Natural killer cell (primary cell): ENCODE data around the gene LMX1A. TPM values are rescaled to one million over a fixed set of nuclear protein-coding genes. Genes with fewer than 3 reads are reported as not detected.

ENCODE experiments used
- ATAC-seq, 3 donors: fragments of 150-1000 bp in 2 of 3; fragments of 200-7000 bp in 1 of 3; cut with Tn5 transposase; 1 replicate in 1 of 3; 2 replicates in 2 of 3; pipeline ENCODE4 v1.10.0; 2021; ENCODE audit warnings: mild to moderate bottlenecking in 2 of 3, moderate library complexity in 2 of 3
- DNase-seq, 2 donors: peaks; one replicate each; pipeline versions ENCODE4 v3.0.0 to v3.0.0-alpha.2; 2013 to 2021; ENCODE audit warnings: mixed read lengths in 1 of 2
- H3K27ac ChIP-seq: one replicate; pipeline ENCODE4 v1.5.1; 2013; ENCODE audit warnings: mild to moderate bottlenecking, low read length
- H3K27me3 ChIP-seq: one replicate; pipeline ENCODE4 v1.6.1; 2013; ENCODE audit warnings: low read length; ENCODE audit not compliant: control insufficient read depth, insufficient read depth
- H3K36me3 ChIP-seq: one replicate; pipeline ENCODE4 v1.6.1; 2013; ENCODE audit warnings: low read length; ENCODE audit not compliant: control insufficient read depth, insufficient read depth
- H3K4me1 ChIP-seq: one replicate; pipeline ENCODE4 v1.6.1; 2013; ENCODE audit warnings: low read length; ENCODE audit not compliant: control insufficient read depth, insufficient read depth
- H3K4me3 ChIP-seq: one replicate; pipeline ENCODE4 v1.5.1; 2013; ENCODE audit warnings: low read length
- H3K9me3 ChIP-seq: one replicate; pipeline ENCODE4 v1.6.1; 2013; ENCODE audit warnings: low read length; ENCODE audit not compliant: control insufficient read depth, insufficient read depth
- H3K27ac Mint-ChIP-seq, 2 donors: one replicate each; pipeline ENCODE4 v1.8.0; 2022; ENCODE audit warnings: mild to moderate bottlenecking in 2 of 2, mixed read lengths in 2 of 2, moderate library complexity in 1 of 2
- H3K27me3 Mint-ChIP-seq, 2 donors: one replicate each; pipeline ENCODE4 v1.8.0; 2022; ENCODE audit warnings: low read depth in 2 of 2, mixed read lengths in 2 of 2
- H3K36me3 Mint-ChIP-seq: one replicate; pipeline ENCODE4 v1.8.0; 2022; ENCODE audit warnings: mixed read lengths
- H3K4me1 Mint-ChIP-seq, 2 donors: one replicate each; pipeline ENCODE4 v1.8.0; 2022; ENCODE audit warnings: mixed read lengths in 2 of 2
- H3K4me3 Mint-ChIP-seq: one replicate; pipeline ENCODE4 v1.8.0; 2022; ENCODE audit warnings: mild to moderate bottlenecking, moderate library complexity, mixed read lengths
- H3K9me3 Mint-ChIP-seq, 2 donors: one replicate each; pipeline ENCODE4 v1.8.0; 2022; ENCODE audit warnings: mixed read lengths in 2 of 2
- WGBS: methylation state at CpG from one replicate; pipeline ENCODE4 v1.1.7; 2013; ENCODE audit warnings: missing lambda C conversion rate; ENCODE audit not compliant: insufficient coverage; 5-methylcytosine and 5-hydroxymethylcytosine counted together
- intact Hi-C: fragments of 100-400 bp; cut with micrococcal nuclease; formaldehyde crosslinking; loops from one replicate; pipeline ENCODE4 v1.14.2; 2022
- total RNA-seq, 4 donors: library from RNA; stranded (reverse); fragments of 120-200 nt in 1 of 4; gene quantifications; one replicate each; pipeline versions ENCODE4 v1.2.3 to v1.2.4, GENCODE V29; 2013 to 2022
- TF ChIP-seq, protein P1 (sequence below): fragments of 200-600 bp; IDR thresholded peaks from one replicate; pipeline ENCODE4 v1.8.0; 2022; ENCODE audit warnings: antibody characterized with exemption

LMX1A gene
- total RNA-seq, 3 donors from 2014 or later (not counting 1 experiment from before 2014, with no cell fraction given), result not detected

DNA sequence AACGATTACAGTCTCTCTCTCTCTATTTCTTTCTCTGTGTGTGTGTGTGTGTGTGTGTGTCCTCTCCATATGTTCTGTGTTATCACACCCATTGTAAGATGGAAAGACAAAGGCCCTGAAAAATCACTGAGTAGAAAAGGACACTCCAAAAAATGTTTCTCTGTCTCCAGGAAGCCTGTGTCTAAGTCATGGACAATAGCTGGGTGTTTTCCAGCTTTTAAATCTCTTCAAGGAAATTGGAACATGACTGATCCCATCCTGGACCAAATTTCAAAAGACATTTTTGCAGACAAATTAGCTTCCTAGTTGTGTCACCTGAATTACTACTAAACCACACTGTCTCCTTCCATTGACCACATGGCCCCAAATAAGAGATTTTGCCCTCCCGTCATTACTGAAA lies 31.0 kb upstream of the LMX1A start:
- no peak overlapping the region for H3K4me3 Mint-ChIP-seq
- peaks cover 0 to 2% of the 10 kb centered on the region in 2 donors for H3K4me1 Mint-ChIP-seq
- Histone ChIP-seq H3K27me3 (peaks cover 19% of the 10 kb centered on the region), H3K36me3 (no peaks in the 10 kb centered on the region), H3K9me3 (no peaks in the 10 kb centered on the region), H3K4me3 (no peak overlapping the region), H3K27ac (no peak overlapping the region), H3K4me1 (peaks cover 3% of the 10 kb centered on the region)
- ATAC-seq (no peak), DNase-seq (no peak)
- H3K27me3 Mint-ChIP-seq, result peaks cover 33 to 66% of the 10 kb centered on the region in 2 donors
- TF ChIP-seq, protein P1, sequence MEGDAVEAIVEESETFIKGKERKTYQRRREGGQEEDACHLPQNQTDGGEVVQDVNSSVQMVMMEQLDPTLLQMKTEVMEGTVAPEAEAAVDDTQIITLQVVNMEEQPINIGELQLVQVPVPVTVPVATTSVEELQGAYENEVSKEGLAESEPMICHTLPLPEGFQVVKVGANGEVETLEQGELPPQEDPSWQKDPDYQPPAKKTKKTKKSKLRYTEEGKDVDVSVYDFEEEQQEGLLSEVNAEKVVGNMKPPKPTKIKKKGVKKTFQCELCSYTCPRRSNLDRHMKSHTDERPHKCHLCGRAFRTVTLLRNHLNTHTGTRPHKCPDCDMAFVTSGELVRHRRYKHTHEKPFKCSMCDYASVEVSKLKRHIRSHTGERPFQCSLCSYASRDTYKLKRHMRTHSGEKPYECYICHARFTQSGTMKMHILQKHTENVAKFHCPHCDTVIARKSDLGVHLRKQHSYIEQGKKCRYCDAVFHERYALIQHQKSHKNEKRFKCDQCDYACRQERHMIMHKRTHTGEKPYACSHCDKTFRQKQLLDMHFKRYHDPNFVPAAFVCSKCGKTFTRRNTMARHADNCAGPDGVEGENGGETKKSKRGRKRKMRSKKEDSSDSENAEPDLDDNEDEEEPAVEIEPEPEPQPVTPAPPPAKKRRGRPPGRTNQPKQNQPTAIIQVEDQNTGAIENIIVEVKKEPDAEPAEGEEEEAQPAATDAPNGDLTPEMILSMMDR, result no peak
- no peaks in the 10 kb centered on the region for H3K36me3 Mint-ChIP-seq
- H3K9me3 Mint-ChIP-seq, result no peaks in the 10 kb centered on the region
- WGBS, result no CpG with 5 or more reads among the region's 2 CpGs
- no peak overlapping the region for H3K27ac Mint-ChIP-seq
- intact Hi-C loops, result no loop called here

DNA sequence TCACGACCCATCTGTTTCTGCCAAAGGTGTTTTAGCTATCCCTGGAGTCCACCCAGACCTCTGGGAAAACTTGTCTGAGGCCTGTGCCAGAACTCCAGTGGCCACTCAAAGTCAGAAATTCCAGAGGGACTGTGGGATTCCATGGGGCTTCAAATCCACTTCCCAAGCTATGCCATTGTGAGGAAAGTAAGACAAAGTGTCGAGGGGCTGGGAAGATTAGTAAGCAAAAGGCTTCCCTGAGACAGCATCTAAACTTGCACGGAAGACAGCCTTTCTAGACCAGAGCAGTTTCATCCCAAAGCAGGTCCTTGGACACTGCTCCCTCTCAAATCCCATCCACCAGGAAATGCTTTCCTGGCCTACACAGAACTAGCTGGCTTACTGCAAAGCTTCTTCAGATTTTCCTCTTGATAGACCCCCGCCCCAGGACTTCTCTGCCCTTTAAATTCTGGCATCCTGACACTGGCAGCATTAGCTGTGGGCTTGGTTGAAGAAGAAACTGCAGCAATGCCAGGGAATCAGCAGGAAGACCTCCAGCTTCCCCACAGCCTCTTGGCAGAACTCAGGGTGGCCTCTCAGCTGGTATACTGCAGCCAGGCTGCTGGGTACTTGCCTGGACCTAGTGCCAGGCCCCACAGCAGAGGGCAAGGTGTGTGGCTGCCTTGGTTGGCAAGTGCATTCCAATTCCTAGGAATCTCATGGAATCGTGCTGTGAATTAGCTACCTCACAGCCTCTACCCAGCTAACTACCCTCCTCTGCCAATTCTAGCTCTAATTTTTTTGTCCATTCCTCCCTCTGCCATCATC lies 27.3 kb upstream of the LMX1A start:
- H3K27me3 ChIP-seq, result no peaks in the 10 kb centered on the region
- no peaks in the 10 kb centered on the region for H3K9me3 ChIP-seq
- intact Hi-C loops, result no loop called here
- H3K36me3 Mint-ChIP-seq, result no peaks in the 10 kb centered on the region
- TF ChIP-seq, protein P1, result no peak
- ATAC-seq (no peak), DNase-seq (no peak)
- no peaks in the 10 kb centered on the region for H3K4me1 Mint-ChIP-seq
- no peak overlapping the region for H3K27ac ChIP-seq
- H3K4me3 ChIP-seq, result no peak overlapping the region
- H3K9me3 Mint-ChIP-seq, result no peaks in the 10 kb centered on the region
- no peak overlapping the region for H3K27ac Mint-ChIP-seq
- no peaks in the 10 kb centered on the region for H3K4me1 ChIP-seq
- H3K4me3 Mint-ChIP-seq, result no peak overlapping the region
- peaks cover 39 to 59% of the 10 kb centered on the region in 2 donors for H3K27me3 Mint-ChIP-seq
- H3K36me3 ChIP-seq, result no peaks in the 10 kb centered on the region
- WGBS, result 80% methylated on average over 5 of the region's 5 CpGs

DNA sequence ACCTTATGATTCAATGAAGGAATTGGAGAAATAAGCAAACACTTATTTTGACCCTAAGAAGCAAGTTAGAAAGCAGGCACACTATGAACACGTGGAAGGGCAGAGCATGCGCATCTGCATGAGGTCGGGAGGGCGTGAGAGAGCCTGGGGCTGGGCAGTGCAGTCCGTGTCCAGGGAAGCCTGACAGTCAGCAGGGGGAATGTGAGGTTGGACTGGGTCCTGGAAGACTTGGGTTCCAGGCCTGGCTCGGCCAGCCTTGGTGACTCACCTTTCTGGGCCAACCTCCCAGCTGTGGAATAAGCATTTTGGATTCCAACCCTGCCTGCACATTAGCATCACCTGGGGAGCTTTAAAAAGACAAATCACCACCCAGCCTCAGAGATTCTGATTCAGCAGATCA lies 26.6 kb upstream of the LMX1A start:
- Mint-ChIP-seq H3K27ac (no peak overlapping the region), H3K27me3 (peaks cover 39 to 52% of the 10 kb centered on the region in 2 donors), H3K9me3 (no peaks in the 10 kb centered on the region), H3K36me3 (no peaks in the 10 kb centered on the region), H3K4me3 (no peak overlapping the region), H3K4me1 (no peaks in the 10 kb centered on the region)
- H3K9me3 ChIP-seq, result no peaks in the 10 kb centered on the region
- no peak overlapping the region for H3K27ac ChIP-seq
- DNase-seq (no peak), ATAC-seq (no peak)
- 83% methylated on average over 6 of the region's 6 CpGs for WGBS
- no peak overlapping the region for H3K4me3 ChIP-seq
- TF ChIP-seq, protein P1, result no peak
- no peaks in the 10 kb centered on the region for H3K36me3 ChIP-seq
- no peaks in the 10 kb centered on the region for H3K4me1 ChIP-seq
- H3K27me3 ChIP-seq, result peaks cover 3% of the 10 kb centered on the region
- intact Hi-C loops, result no loop called here
